Superior temporal gyrus (tissue), 1 donor: ENCODE results near the gene ARHGAP28.
"Not testable (repeated sequence)": the region's sequence is repeated elsewhere in the genome, so short reads cannot be mapped to it uniquely, and the experiment has no call there.

Experiments
- DNase-seq: peaks from one replicate; pipeline ENCODE4 v3.0.0-alpha.2; 2016; ENCODE audit errors: extremely low spot score

Gene ARHGAP28

GRCh38 chr18:6820314-6820713 lies 90.8 kb downstream of the ARHGAP28 start:
- no peak for DNase-seq

- no peak for DNase-seq
These were observed 91.8 kb downstream of the ARHGAP28 start for GRCh38 chr18:6821356-6821755.

- not testable (repeated sequence) for DNase-seq
These were observed 97.6 kb downstream of the ARHGAP28 start for GRCh38 chr18:6827161-6827560.

- not testable (repeated sequence) for DNase-seq
These were observed 98.0 kb downstream of the ARHGAP28 start for GRCh38 chr18:6827566-6827965.

GRCh38 chr18:6830916-6831315 lies 101.4 kb downstream of the ARHGAP28 start:
- no peak for DNase-seq

- no peak for DNase-seq
These were observed 105.8 kb downstream of the ARHGAP28 start for GRCh38 chr18:6835345-6835744.

GRCh38 chr18:6836331-6836730 lies 106.8 kb downstream of the ARHGAP28 start:
- no peak for DNase-seq

GRCh38 chr18:6837904-6838303 lies 108.4 kb downstream of the ARHGAP28 start:
- DNase-seq = no peak

- DNase-seq = no peak
These were observed 112.6 kb downstream of the ARHGAP28 start for GRCh38 chr18:6842081-6842480.

GRCh38 chr18:6843308-6843707 lies 113.8 kb downstream of the ARHGAP28 start:
- no peak for DNase-seq

GRCh38 chr18:6845521-6845920 lies 116.0 kb downstream of the ARHGAP28 start:
- not testable (repeated sequence) for DNase-seq

GRCh38 chr18:6850396-6850795 lies 120.9 kb downstream of the ARHGAP28 start:
- no peak for DNase-seq

GRCh38 chr18:6851480-6851879 lies 122.0 kb downstream of the ARHGAP28 start:
- DNase-seq = no peak

GRCh38 chr18:6854811-6855210 lies 125.3 kb downstream of the ARHGAP28 start:
- DNase-seq = no peak

- no peak for DNase-seq
These were observed 126.3 kb downstream of the ARHGAP28 start for GRCh38 chr18:6855767-6856166.

GRCh38 chr18:6857300-6857699 lies 127.8 kb downstream of the ARHGAP28 start:
- DNase-seq = no peak

GRCh38 chr18:6859676-6860422 lies 130.3 kb downstream of the ARHGAP28 start:
- no peak for DNase-seq

GRCh38 chr18:6860804-6861448 lies 131.4 kb downstream of the ARHGAP28 start:
- no peak for DNase-seq

- DNase-seq = no peak
These were observed 135.7 kb downstream of the ARHGAP28 start for GRCh38 chr18:6865251-6865650.

GRCh38 chr18:6866552-6867085 lies 137.1 kb downstream of the ARHGAP28 start:
- DNase-seq = no peak

GRCh38 chr18:6868033-6868432 lies 138.5 kb downstream of the ARHGAP28 start:
- DNase-seq = no peak

- DNase-seq = no peak
These were observed 142.1 kb downstream of the ARHGAP28 start for GRCh38 chr18:6871566-6871965.
